Non-pigmented ciliary epithelial cell (primary cell): ENCODE data around the gene GCK.

Experiments used
- DNase-seq: peaks from one replicate; pipeline ENCODE4 v3.0.0-alpha.2; 2010; ENCODE audit warnings: low read depth

GCK gene

GRCh38 chr7:44222776-44223261 lies 33.6 kb upstream of the GCK start:
- no peak for DNase-seq

- DNase-seq = no peak
Observed at GRCh38 chr7:44222074-44222473, 32.8 kb upstream of the GCK start.

GRCh38 chr7:44221231-44221791 lies 32.1 kb upstream of the GCK start:
- DNase-seq = no peak

- DNase-seq = no peak
Observed at GRCh38 chr7:44220358-44221112, 31.3 kb upstream of the GCK start.

GRCh38 chr7:44220046-44220357 lies 30.8 kb upstream of the GCK start:
- no peak for DNase-seq

GRCh38 chr7:44219371-44220045 lies 30.3 kb upstream of the GCK start:
- no peak for DNase-seq

GRCh38 chr7:44218418-44219201 lies 29.4 kb upstream of the GCK start:
- no peak for DNase-seq

GRCh38 chr7:44217852-44218402 lies 28.7 kb upstream of the GCK start:
- DNase-seq = no peak

- no peak for DNase-seq
Observed at GRCh38 chr7:44217223-44217714, 28.0 kb upstream of the GCK start.

GRCh38 chr7:44216521-44217222 lies 27.4 kb upstream of the GCK start:
- no peak for DNase-seq

GRCh38 chr7:44216019-44216418 lies 26.8 kb upstream of the GCK start:
- DNase-seq = no peak

GRCh38 chr7:44215531-44215930 lies 26.3 kb upstream of the GCK start:
- no peak for DNase-seq

GRCh38 chr7:44213877-44214388 lies 24.7 kb upstream of the GCK start:
- DNase-seq = no peak

- DNase-seq = no peak
Observed at GRCh38 chr7:44213206-44213876, 24.1 kb upstream of the GCK start.

- no peak for DNase-seq
Observed at GRCh38 chr7:44212581-44213184, 23.4 kb upstream of the GCK start.

- no peak for DNase-seq
Observed at GRCh38 chr7:44212018-44212417, 22.8 kb upstream of the GCK start.

GRCh38 chr7:44211126-44211675 lies 22.0 kb upstream of the GCK start:
- no peak for DNase-seq

GRCh38 chr7:44210107-44210506 lies 20.9 kb upstream of the GCK start:
- DNase-seq = no peak

- DNase-seq = no peak
Observed at GRCh38 chr7:44208085-44208484, 18.8 kb upstream of the GCK start.

GRCh38 chr7:44206008-44206407 lies 16.8 kb upstream of the GCK start:
- DNase-seq = no peak
